NCI-H1694 treated with DMSO at 0.1 percent for 48 hours (cell line): ENCODE data around the gene CIC.

Experiments used
- DNase-seq: peaks from one replicate; lab custom pipeline; 2025; lab: John Stamatoyannopoulos, UW

The CIC gene

DNA sequence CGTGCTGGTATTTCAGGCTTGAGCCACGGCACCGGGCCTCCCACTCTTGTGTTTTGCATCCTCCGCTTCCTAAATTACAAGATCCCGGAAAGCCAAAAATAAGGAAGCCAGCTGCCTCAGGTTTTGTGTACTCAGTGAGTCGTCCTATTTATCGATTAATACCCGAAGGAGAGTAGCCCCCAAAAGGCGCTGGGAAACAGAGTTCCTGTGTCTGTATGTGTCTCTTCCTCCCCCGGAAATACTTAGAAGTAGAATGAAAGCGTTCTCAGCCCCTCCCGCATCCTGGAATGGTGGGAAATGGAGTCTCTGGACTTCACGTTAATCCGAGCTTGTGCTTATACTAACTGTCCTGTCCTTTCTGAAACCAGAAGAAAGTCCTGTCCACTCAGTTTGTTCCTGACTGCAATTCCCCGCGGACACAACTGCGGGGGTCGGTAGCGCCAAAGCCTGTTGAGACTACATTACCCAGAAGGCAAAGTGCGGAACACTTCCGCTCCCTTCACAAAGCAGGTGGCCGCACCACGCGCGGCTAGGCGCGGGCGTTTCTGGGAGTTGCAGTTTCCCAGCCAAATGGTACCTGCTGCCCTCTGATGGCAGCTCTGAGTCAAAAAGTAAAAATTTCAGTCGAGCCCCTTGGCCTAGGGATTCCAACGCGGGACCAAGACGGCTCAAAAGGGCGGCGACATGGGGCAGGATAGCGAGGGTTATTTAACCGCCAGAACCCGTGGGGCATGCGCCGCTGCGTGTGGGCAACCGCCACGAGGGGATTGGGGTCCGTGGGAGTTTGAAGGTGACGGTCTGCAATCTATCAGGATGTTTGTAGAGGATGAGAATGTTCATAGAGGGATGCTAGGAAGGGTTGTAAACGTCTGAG, 24.5 kb upstream of the CIC start:
- peak; percentile 98 for DNase-seq

DNA sequence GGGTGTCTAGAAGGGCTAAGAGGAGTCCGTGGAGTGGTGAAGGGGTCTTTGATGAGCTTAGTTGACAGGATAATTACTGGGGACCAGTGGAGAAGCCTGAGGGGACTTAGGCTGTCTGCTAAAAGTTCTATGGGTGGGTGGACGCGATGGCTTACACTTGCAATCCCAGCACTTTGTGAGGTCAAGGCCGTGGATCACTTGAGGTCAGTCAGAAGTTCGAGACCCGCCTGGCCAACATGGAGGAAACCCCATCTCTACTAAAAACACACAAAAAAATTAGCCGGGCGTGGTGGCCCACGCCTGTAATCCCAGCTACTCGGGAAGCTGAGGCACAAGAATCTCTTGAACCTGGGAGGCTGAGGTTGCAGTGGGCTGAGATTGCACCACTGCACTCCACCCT, 23.8 kb upstream of the CIC start:
- no peak for DNase-seq

DNA sequence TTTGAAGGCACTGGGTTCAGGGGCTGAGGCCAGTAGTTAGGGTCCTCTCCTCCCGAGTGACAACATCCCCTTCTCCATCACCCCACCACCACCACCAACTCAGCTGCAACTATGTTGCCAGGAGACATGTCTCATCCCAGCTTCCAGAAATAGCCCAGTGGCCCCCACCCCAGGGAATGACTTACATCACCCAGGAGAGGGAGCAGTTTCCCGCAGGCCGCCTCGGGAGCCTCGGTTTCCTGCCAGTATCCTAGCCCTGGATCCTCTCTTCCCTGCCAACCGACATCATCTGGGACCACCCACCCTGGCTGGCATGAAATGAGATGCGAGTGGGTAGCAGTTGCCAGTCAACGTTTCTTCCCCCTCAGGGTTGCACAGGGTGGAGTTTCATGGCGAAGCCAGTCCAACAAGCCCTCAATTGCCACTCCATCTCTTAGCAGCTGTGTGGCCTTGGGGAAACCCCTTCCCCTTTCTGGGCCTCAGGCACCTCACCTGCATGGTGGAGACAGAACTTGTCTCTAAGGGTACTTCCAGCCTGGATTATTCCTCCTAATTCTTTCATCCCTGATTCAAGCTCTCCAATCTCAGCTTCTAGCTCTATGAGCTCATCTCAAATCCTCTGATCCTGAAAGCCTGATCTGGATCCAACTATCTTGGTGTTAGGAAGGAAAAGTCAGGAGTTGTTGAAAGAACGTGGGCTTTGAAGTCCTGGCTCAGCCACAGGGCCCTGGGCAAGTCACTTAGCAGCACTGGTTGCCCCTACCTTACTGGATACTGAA, 22.7 kb upstream of the CIC start:
- DNase-seq, result peak; percentile 86

DNA sequence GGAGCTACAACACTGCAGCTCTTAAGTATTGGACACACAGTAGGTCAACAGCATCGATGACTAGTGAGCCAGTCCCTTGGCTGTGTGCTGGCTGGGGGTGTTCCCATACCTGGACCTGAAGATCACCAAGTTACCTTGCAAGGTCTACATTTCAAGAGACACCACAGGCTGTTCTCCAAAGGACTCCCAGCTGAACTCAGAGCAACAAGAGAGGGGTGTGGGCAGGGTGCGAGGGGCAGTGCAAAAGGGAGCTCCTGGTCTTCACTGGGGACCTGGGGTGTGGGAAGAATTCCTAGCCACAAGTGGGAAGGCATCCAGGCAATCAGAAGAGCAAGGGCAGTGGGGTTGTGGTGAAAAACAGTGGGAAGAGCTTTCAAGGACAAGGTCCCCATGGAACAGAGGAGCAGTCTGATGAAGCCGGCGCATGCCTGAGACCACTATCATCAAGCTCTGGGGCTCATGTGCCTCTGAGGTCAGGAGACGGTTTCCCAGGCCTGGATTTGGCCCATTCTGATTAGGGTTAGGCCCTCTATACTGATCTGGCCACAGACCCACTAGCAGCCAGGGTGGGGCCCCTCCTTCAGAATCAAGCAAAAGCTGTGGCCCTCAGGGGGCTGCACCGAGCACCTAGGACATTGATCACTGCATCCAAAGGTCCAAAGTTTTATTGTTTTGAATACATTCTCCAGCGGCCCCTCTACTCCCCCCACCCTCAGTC, 22.0 kb upstream of the CIC start:
- no peak for DNase-seq

DNA sequence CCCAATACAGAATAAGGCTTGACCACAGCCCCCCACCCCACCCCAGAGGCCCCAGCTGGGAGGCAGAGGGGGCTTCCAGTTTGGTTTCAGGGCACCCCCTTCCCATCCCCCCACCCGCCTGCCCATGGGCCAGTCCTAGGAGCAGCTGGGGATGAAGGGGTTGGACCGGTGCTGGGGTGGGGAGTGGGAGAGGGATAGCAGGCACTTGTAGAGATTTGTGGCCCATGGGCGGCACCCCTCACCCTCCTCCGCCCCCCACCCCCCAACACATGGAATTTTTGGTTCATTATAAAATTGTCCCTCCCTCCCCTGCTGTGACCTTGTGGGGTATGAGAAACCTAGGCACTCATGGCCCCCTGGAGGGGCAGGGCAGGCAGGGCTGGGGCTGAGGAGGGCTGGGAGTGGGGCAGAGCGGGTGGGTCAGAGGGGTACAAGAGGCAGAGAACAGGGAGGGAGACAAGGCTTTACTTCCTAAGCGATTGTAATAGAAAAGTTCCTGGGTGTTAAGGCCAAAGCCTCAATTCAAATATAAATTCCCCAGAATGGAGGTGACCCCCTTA, 21.3 kb upstream of the CIC start:
- no peak for DNase-seq

DNA sequence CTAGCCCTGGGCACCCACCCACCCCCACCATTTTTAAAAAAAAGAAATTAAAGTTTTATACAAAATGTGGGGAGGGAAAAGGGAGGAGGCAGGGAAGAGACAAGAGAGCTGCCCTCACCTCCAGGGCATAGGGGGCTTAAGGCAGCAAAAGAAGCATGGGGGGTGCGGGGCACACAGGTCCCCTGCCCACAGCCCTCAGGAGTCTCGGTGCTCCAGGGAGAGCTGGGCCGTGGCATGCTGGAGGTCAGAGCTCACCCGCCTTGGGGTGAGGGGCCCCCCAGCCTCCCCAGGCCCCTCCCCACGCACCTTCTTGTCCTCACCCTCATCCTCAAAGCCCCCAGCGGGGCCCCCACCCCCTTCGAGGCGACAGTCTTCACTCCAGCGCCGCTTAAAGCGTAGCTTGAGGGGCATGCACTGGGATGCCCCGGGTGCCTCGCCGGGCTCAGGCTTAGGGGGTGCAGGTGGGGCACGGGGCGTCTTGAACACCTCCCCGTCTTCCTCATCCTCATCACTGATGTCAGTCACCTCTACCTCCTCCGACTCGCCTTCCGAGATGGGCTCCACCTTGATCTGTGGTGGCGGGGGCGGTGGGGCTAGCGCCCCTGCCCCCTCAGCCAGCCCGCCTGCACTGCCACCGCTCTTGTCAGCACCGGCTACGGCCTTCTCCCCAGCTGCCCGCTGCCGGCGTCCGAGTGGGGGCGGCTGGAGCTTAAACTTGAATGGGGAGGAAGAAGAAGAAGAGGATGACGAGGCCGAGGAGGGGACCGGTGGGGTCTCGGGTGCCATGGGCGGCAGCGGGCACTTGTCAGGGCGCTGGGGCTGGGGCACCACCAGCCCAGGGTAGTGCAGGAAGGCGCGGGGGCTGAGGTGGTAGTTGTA, 20.5 kb upstream of the CIC start:
- no peak for DNase-seq

DNA sequence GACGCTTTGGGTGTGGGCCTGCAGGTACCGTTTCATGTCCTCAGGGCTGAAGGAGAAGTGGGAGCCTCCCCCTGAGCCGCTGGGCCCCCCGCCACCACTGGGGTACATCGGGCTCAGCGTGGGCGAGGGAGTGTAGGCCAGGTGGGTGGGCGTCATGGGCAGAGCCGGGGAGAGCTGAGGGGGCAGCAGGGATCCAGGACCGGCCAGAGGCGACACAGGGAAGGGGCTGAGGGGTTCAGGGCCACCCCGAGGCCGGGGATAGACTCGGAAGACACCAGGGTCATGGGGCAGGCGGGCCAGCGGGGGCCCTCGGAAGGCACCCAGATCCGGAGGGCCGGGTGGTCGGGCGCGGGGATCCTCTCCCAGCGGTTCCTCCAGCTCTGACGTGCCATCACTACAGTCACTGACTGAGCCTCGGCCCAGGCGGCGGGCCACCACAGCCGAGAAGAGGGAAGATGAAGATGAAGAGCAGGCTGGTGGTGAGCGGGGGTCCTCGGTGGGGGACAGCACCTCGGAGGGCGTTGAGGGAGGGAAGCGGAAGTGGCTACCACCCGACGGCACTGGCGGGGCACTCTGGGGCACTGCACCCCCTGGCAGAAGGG, 19.8 kb upstream of the CIC start:
- DNase-seq, result no peak

DNA sequence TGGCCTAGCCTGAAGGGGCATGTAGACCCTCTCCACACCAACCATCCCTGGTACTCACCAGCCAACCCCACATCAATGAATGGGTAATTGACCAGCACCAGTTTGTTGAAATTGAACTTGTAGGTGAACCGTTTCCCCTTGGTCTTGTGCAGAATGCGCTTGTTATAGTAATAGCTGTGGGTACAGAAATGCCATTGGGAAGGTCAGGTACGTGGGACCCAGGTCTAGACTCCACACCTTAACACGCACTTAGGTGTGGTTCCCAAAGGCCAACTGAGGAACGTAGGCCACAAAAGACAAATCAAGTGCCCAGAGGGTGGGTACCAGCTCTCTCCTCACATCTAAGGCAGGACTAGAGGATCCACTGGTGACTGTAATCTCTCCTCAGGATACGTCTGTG, 19.3 kb upstream of the CIC start:
- no peak for DNase-seq

DNA sequence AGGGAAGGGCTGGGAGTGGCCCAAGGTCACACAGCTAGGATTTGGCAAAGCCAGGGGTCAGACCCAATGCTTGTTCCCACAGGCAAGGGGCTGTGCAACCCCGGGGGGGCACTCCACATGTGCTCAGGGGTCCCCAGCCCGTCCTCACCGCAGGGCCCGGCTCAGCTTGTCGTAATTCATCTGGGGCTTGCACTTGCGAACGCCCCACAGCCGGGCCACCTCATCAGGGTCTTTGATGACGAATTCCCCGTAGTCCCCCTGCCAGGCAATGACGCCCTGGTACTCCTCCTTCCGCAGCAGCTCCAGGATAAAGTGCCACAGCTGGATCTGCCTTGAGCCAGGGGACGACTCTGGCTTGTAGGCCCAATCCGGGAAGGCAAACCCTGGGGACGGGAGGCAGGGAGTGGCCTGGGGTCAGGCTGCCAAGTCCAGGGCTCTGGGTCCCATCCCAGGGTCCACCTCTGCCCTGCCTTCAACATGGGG, 18.8 kb upstream of the CIC start:
- no peak for DNase-seq

DNA sequence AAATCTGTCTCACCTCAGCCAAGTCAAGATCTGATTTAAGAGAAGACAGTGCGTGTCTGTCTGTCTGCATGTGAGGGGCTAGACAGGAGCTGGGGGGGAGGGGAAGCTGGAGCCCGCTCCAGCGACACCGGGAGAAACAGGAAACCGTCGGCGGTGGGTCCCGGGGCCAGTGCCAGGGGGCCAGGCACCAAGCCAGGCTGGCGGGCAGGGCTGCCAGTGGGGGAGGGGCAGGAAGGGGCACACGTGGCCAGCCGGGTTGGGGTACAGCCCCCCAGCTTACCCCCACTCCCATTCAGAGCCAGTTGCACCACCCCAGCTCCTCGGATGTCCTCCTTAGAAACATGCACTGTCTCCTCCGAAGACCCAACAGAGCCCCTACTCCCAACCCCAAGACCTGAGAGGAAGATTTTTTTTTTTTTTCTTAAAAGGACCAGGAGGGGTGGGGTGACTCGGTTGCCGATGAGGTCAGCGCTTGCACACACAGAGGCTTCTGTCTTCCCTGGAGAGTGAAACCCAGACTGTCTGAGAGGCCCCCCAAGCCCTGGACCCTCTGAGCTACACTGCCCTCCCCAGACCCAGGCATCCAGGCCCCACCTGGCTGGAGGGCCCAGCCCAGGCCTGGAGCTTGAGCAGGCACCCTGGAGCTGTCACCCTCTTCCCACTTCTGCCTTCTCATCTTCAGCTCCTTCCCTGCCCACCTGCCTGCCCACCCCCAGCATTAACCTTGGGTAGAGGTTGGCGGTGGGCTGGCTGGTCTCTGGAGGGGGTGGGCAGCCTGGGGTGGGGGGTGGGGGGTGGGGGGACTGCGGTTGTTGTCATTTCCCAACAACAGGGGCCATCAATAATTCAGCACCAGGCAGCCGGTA, 18.2 kb upstream of the CIC start:
- DNase-seq, result no peak

DNA sequence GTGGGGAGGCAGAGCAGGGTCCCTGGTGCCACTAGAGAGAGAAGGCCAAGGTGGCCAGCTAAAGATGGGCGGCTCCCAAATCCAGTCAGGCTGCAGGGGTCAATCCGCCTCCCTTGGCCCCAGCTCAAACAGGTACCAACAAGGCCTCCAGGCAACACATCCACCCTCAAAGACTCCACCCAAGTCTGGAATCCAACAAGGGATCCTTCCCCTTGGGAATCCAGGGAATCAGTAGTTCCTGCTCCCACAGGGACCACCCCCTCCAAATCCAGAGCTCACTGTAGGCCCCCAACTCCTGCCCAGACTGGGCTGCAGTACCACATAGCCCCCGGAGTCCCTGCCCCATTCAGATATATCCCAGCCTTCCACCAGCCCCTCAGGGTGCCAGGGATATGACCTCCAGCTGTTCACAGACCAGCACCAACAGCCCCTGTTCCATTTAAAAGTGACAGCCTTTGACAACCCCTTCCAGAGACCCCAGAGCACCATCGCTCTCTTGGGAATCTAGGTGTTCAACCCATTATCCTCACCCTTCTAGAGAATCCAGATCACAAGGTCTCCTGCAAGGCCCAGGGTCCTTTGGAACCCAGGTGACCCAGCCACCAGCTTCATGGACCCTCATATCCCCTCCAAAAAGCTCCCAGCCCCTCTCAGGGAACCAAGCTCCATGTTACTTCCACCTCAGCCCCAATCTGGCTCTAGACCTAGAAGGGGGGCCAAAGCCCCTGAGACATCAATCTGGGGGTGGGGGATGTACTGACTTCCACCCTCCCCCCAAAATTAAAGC, 17.3 kb upstream of the CIC start:
- no peak for DNase-seq

DNA sequence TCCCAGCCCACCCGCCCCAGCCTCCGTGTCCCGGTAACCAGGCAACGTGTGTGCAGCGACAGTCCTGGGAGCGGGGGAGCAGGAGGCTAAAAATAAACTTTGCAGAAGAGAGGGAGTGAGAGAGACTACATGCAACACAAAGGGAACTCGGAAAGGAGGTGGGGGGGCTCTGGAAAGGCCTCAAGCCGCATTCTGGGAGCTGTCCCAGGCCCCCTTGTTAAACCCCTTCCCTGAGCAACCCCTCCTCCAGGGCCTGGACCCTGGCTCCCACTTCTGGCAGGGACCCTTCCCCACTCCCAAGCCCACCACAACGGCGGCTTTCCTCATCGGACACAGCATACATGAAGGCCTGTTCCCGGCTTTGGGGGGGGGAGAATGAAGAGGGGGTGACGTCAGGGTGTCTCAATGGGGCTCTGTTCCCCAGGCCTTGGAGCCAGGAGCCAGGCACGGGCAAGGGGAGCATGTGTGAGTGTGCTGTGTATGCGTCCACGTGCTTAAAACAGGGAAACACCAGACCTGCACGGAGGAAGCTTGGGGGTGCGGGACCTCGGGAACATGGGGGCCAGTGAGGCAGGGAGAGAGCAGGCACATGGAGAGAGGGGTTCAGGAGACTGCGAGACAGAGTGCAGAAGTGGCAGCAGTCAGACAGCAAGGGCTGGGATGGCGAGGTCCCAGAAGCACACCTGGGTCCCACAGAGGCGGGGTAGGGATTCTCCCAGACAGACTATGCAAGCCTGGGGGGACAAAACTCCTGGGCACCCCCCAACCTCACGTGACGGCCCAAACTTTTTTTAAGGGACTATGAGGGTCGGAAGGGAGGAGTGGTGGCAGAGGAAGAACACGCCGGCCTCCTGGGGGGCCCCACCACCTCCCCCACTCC, 16.4 kb upstream of the CIC start:
- no peak for DNase-seq

DNA sequence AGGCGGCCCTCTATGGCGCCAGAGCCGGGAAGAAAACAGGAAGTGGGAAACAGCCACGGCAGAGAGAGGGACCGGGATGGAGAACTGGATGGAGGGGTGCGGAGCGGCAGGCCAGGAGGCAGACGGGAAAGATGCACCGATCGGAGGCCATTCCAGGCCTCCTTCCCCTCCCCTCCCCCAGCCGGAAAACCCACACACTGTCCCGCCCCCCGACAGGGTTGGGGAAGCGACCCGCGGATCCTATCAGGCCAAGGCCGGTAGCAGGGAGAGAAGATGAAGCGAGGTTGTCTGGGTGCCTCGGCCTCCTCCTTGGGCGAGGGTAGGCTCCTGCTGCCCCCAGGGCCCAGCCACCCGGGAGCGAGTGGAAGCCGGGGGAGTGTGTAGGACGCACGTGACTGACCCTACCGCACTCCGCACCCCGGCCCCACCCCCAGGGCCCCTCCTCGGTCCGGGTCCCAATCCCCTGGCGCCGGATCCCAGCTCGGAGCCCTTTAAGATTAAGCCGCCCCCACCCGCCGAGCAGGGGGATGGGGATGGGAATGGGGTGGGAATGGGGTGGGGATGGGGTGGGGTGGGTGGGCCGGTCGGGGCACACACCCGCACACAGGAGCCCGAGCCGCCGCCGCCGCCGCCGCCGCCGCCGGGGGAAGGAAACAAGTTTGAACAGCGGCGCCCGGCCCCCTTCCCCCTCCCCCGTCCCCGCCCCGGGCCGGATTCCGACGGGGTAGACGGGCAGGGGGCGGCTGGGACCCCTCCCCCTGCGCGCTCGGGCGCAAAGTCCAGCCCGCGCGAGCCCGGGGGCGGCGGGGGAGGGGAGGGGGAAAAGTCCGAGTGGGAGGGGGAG, 15.6 kb upstream of the CIC start:
- DNase-seq, result no peak

DNA sequence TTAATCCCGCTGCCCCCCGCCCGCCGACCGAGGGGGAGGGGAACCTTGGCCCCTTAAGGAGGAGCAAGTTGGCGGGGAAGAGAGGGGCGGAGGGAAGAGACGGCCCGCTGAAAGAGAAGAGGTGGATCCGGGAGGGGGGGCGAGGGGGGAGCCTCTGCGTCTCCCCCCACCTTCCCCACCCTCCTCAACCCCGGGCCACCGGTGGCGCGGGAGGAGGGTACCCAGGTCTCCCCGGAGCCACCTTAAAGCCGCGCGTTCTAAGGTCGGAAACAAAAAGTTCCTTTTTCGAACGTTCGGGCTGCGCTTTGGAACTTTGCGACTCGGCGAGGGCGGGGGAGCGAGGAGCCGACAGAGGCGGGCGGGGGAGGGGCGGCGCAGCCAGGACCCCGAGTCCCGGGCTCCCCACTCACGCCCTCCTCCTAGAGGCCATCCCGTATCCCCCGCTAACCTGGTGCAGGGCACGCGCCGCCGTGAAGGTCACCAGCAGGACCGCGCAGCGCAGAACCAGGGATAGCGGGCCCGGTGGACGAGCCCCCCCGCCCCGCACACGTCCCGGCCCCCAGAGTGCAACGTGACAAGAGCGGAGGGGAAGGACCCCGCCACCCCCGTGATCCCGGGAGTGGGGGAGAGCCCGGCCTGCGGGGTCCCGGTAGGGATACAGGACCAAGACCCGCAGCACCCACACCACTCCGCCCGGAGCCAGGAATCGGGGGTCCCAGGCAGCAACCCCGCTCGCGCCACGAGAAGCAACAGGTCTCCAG, 14.8 kb upstream of the CIC start:
- no peak for DNase-seq

DNA sequence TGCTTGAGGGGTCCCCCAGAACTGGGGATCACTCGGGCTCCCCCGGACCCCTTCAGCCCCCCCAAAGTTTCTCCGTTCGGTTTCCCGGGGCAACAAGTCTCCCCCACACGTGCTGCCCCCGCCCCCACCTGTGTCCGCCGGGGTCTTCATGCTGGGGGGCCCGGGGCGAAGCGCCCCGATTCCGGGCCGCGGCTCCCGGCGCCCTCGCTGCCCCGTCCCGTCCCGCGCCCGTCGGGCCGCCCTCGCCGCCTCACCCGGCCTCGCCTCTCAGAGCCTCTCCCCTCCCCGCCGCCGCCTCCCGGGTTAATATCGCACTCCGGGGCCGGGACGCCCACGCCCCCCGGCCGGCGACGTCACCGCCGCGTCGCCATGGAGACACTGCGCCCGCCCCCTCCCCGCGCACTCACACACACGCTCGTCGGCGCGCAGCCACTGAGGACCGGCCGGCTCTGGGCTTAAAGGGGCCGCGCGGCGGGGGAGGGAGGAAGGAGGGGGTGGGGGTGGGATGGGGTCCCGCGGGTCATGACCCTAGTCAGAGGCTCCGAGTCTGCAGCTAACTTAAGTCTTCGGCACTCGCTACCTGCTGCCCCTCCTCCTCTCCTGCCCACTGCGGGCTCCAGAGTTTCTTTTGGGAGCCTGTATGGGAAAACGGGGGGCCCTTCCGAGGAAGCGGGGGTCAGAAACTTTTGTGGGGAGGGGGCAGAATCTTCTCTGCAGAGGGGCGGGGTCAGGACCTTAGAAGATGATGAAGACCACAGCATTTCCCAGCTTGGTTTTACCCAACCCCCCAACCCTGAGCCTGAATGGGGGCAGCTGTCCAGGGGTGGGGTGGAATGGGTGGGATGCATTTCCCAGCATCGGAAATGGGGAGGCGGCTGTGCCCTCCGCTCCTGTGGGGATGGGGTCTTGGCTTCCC, 13.9 kb upstream of the CIC start, which contains the start of gene ERF:
Gene ERF, minus strand, starts transcription at position 279 of the 916 bp plus-strand sequence. Its CDS starts 129 bp downstream, at position 150.
- peak; percentile 61 for DNase-seq
